Activated naive CD8-positive, alpha-beta T cell treated with anti-CD3 and anti-CD28 coated beads, Interleukin-2, amount 10 ng/mL, durations not matched to agents 7 days and 5 days (primary cell): Measurements from ENCODE around the gene CCDC187. TPM values are rescaled to one million over a fixed set of nuclear protein-coding genes. Genes with fewer than 3 reads are reported as not detected.
"Not testable (repeated sequence)": the region's sequence is repeated elsewhere in the genome, so short reads cannot be mapped to it uniquely, and the experiment has no call there.

Experiments used
- ATAC-seq: fragments of 150-1000 bp; cut with Tn5 transposase; one replicate; pipeline ENCODE4 v1.10.0; 2021; ENCODE audit warnings: low read depth, moderate library complexity
- POLR2A ChIA-PET: fragments of 350-600 bp; sonication (Branson Sonifier 250); formaldehyde crosslinking; loops from one replicate; lab custom pipeline; 2021; ENCODE audit warnings: antibody characterized with exemption; lab: Charles Lee
- DNase-seq: peaks from one replicate; pipeline ENCODE4 v3.0.0; 2021
- H3K27ac Mint-ChIP-seq: one replicate; pipeline ENCODE4 v1.8.0; 2022; ENCODE audit warnings: mild to moderate bottlenecking, mixed read lengths
- H3K27me3 Mint-ChIP-seq: one replicate; pipeline ENCODE4 v1.8.0; 2022; ENCODE audit warnings: mild to moderate bottlenecking, moderate library complexity, mixed read lengths
- H3K36me3 Mint-ChIP-seq: one replicate; pipeline ENCODE4 v1.8.0; 2021; ENCODE audit warnings: mild to moderate bottlenecking, mixed read lengths
- H3K4me1 Mint-ChIP-seq: one replicate; pipeline ENCODE4 v1.8.0; 2021; ENCODE audit warnings: mixed read lengths
- H3K4me3 Mint-ChIP-seq: one replicate; pipeline ENCODE4 v1.8.0; 2022; ENCODE audit warnings: mild to moderate bottlenecking, moderate library complexity, mixed read lengths
- H3K9me3 Mint-ChIP-seq: one replicate; pipeline ENCODE4 v1.8.0; 2021; ENCODE audit warnings: mixed read lengths
- total RNA-seq, 2 experiments: library from RNA; stranded (reverse); gene quantifications; one replicate each; pipeline ENCODE4 v1.2.3, GENCODE V29; 2021

CCDC187 gene
- total RNA-seq, 2 experiments from 2014 or later: not detected

DNA sequence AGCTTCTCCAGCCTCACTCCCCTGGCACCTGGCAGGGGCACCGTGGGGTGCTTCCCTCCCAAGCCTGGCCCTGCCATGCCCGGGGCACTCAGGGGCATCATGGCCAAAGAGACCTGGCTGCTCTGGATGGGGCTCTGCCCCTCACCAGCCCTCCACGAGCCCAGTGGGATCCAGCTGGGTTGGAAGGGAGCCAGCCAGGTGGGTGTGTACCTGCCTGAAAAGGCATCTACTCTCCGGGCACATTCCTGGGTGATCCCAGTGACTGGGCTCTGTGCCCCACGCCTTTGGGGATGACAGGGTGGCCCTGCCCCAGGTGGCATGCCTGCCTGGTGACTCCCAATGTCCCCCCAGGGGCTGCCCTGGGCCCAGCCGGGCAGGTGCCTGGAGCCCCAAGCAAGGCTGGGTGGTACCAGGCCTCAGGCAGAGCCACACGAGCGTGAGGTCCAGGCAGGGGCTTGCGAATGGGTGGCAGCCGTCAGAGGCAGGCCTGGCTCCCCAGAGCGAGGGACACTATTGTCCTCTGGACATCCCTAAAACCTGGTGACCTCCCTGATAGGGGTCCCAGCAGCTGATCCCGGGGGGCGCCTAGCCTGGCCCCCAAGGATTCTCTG lies 24.2 kb upstream of the CCDC187 start:
- ATAC-seq (no peak), DNase-seq (no peak)
- Mint-ChIP-seq H3K4me3 (no peak overlapping the region), H3K36me3 (no peaks in the 10 kb centered on the region), H3K4me1 (no peaks in the 10 kb centered on the region), H3K27ac (no peak overlapping the region), H3K27me3 (no peaks in the 10 kb centered on the region), H3K9me3 (no peaks in the 10 kb centered on the region)
- POLR2A ChIA-PET: no interaction called here

DNA sequence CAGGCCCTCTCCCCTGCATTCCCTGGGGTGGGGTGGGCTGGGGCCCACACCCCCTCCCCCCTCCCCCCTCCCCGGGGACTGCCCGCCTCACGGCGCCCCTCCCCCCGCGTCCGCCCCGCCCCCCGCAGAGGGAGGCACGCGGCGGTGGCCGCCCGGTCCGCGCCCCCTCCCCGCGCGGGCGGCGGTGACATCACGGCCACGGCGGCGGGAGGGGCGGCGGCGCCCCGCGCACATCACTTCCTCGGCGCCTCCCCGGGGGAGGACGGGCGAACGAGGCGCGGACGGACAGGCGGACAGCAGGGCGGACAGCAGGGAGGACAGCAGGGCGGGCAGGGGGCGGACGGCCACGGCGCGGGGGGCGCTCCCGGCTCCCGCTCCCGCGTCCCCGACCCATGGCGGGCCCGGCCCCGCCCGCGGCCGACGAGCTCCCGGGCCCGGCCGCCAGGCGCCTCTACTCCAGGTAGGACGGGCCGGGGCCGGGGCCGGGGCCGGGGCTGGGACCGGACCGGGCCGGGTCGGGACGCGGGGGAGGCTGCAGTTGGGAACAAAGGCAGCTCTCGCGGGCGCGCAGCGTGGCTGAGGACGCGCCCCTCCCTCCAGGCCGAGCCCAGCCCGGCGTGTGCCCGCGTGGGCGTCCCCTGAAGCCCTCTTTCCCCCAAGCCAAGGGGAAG lies 23.5 kb upstream of the CCDC187 start, which contains the start of gene GPSM1:
Gene GPSM1 (plus strand): TSS at position 236 of the 671 bp plus-strand sequence. CDS start 157 bp downstream, at position 393.
- ATAC-seq (peak; percentile 39), DNase-seq (peak; percentile 64)
- no peaks in the 10 kb centered on the region for H3K27me3 Mint-ChIP-seq
- H3K4me1 Mint-ChIP-seq: no peaks in the 10 kb centered on the region
- peak within 1 kb of the TSS; percentile 66 for H3K4me3 Mint-ChIP-seq
- peak within 1 kb of the TSS; percentile 34 for H3K27ac Mint-ChIP-seq
- no peaks in the 10 kb centered on the region for H3K9me3 Mint-ChIP-seq
- POLR2A ChIA-PET: no interaction called here
- no peaks in the 10 kb centered on the region for H3K36me3 Mint-ChIP-seq

DNA sequence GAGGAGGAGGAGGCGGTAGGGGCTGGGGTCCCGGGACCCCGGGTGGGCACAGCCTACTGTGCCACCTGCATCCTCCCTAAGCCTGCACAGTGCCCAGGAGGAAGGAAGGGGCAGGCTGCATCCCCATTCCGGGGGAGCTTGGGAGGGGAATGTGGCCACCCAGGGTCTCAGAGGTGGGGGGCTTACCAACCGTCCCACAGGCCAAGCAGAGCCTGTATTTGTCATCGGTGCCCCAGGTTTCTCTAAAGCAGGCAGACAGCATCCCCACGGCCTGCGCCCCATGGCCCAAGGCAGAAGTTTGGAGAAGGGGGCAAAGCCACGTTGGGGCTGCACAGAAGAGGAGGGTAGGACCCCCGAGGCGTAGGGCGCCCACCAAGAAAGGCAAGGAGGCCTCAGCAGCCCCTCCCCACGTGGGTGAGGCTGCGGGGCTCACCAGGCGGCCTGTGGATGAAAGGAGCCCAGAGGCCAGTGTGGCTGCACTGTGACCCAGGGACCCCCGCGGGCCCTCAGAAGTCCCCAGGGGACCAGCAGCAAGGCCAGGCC lies 22.9 kb upstream of the CCDC187 start:
- no peaks in the 10 kb centered on the region for H3K36me3 Mint-ChIP-seq
- DNase-seq (no peak), ATAC-seq (no peak)
- H3K4me1 Mint-ChIP-seq: no peaks in the 10 kb centered on the region
- POLR2A ChIA-PET: no interaction called here
- peak overlapping the region; percentile 34 for H3K27ac Mint-ChIP-seq
- peak overlapping the region; percentile 66 for H3K4me3 Mint-ChIP-seq
- H3K27me3 Mint-ChIP-seq: no peaks in the 10 kb centered on the region
- H3K9me3 Mint-ChIP-seq: no peaks in the 10 kb centered on the region

DNA sequence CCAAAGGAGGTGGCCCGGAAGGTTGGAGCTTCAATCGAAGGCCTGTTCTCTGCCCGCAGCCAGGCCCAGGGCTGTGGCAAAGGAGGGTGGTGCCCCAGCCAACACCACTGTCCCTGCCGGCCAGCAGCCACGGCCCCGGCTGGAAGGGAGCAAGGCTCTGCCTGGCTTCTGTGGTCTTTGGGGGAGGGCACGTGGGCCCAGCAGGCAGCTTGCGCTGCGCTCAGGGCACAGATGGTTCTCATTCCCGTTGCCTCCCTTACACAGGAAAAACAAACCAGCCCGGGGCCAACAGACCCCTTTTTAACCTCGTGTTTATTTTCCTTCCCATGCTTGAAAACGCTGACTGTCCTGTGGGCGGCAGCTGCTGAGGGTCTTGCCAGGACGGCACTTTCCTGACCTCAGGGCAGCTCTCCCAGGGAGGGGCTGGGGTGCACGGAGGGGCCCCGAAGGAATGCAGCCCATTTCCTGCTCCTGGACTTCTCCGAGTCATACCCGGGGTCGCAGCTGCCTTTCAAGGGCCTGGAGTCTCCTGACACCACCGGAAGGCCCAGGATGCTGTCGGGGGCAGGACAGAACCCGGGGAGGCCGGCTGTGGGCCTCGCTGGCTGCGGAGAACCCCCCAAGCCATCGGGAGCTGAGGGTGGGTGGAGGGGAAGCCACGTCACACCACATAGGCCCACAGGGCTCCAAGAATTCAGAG lies 22.3 kb upstream of the CCDC187 start:
- H3K27ac Mint-ChIP-seq: no peak overlapping the region
- no peak for ATAC-seq
- H3K4me1 Mint-ChIP-seq: no peaks in the 10 kb centered on the region
- peak overlapping the region; percentile 66 for H3K4me3 Mint-ChIP-seq
- DNase-seq: no peak
- no peaks in the 10 kb centered on the region for H3K9me3 Mint-ChIP-seq
- POLR2A ChIA-PET: interaction anchor here (1.0 kb wide), 1 partner anchor 37 kb away, joined by 3 read pairs; the partner anchor contains the start of gene DNLZ
- H3K27me3 Mint-ChIP-seq: no peaks in the 10 kb centered on the region
- no peaks in the 10 kb centered on the region for H3K36me3 Mint-ChIP-seq

DNA sequence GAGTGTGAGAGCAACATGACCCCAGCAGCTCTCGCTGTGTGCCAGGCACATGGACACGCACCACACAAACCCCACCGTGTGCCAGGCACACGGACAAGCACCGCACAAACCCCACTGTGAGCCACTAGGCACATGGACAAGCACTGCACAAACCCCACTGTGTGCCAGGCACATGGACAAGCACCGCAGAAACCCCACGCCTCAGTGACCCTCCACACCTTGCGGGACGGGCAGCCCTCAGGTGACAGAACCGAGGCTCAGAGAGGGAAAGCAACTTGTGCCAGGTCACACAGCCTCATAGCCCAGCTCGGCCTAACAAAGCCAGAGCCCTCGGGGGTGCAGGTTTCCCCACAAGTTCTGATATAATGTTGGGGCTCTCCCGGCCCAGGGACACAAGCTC lies 21.5 kb upstream of the CCDC187 start:
- ATAC-seq: no peak
- Mint-ChIP-seq H3K4me1 (no peaks in the 10 kb centered on the region), H3K9me3 (no peaks in the 10 kb centered on the region), H3K4me3 (no peak overlapping the region), H3K36me3 (no peaks in the 10 kb centered on the region), H3K27me3 (no peaks in the 10 kb centered on the region), H3K27ac (no peak overlapping the region)
- POLR2A ChIA-PET: interaction anchor here (1.0 kb wide), 1 partner anchor 38 kb away, joined by 3 read pairs; the partner anchor contains the start of gene DNLZ
- DNase-seq: no peak

GRCh38 chr9:136324501-136325300 lies 20.8 kb upstream of the CCDC187 start:
- no peaks in the 10 kb centered on the region for H3K36me3 Mint-ChIP-seq
- H3K9me3 Mint-ChIP-seq: no peaks in the 10 kb centered on the region
- no peak for ATAC-seq
- no peak overlapping the region for H3K4me3 Mint-ChIP-seq
- POLR2A ChIA-PET: interaction anchor here (0.9 kb wide), 1 partner anchor 58 kb away, joined by 3 read pairs; no protein-coding TSS in a partner anchor
- no peaks in the 10 kb centered on the region for H3K27me3 Mint-ChIP-seq
- H3K4me1 Mint-ChIP-seq: no peaks in the 10 kb centered on the region
- DNase-seq: no peak
- no peak overlapping the region for H3K27ac Mint-ChIP-seq

- H3K36me3 Mint-ChIP-seq: no peaks in the 10 kb centered on the region
- no peak overlapping the region for H3K4me3 Mint-ChIP-seq
- H3K4me1 Mint-ChIP-seq: no peaks in the 10 kb centered on the region
- DNase-seq (no peak), ATAC-seq (no peak)
- no peak overlapping the region for H3K27ac Mint-ChIP-seq
- H3K9me3 Mint-ChIP-seq: no peaks in the 10 kb centered on the region
- no peaks in the 10 kb centered on the region for H3K27me3 Mint-ChIP-seq
- POLR2A ChIA-PET: no interaction called here
Observed at GRCh38 chr9:136323371-136323789, 19.5 kb upstream of the CCDC187 start.

DNA sequence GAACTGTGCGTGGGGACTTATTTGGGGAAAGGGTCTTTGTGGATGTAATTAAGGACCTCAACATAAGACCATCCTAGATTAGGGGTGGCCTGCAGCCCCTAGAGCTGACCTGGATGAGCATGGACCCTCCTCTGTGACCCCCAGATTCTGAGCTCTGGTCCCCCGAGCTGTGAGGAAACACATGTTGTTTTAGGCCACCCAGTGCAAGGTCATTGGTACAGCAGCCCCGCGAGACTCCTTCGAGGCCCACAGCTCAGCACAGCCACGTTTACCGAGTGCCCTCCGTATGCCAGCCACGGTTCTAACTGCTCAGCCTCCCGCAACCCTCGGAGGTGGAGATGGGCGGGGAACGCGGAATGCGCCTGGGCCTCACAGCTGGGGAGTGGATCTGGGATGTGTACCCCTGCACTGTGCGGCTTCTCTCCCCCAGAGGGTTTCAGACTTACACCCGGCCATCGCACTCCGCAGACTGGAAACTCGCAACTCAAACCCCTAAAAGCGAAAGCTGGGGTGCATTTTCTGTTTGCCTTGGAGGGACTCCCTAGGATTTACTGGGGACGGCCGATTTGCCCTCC lies 18.9 kb upstream of the CCDC187 start:
- Mint-ChIP-seq H3K4me1 (no peaks in the 10 kb centered on the region), H3K4me3 (no peak overlapping the region), H3K9me3 (no peaks in the 10 kb centered on the region), H3K27ac (no peak overlapping the region), H3K36me3 (no peaks in the 10 kb centered on the region), H3K27me3 (no peaks in the 10 kb centered on the region)
- ATAC-seq: no peak
- POLR2A ChIA-PET: no interaction called here
- DNase-seq: no peak

- H3K27ac Mint-ChIP-seq: no peak overlapping the region
Observed at GRCh38 chr9:136321561-136321960, 17.7 kb upstream of the CCDC187 start.

GRCh38 chr9:136320972-136321371 lies 17.1 kb upstream of the CCDC187 start:
- H3K27ac Mint-ChIP-seq, H3K4me3 Mint-ChIP-seq, POLR2A ChIA-PET, H3K9me3 Mint-ChIP-seq, H3K27me3 Mint-ChIP-seq, H3K36me3 Mint-ChIP-seq, ATAC-seq, H3K4me1 Mint-ChIP-seq, DNase-seq: not testable (repeated sequence)

More at GRCh38 chr9:136321561-136321960, 17.7 kb upstream of the CCDC187 start:
- Mint-ChIP-seq H3K4me3 (no peak overlapping the region), H3K9me3 (no peaks in the 10 kb centered on the region), H3K27me3 (no peaks in the 10 kb centered on the region), H3K4me1 (peaks cover under 1% of the 10 kb centered on the region), H3K36me3 (no peaks in the 10 kb centered on the region)
- POLR2A ChIA-PET: no interaction called here
- no peak for DNase-seq
- no peak for ATAC-seq

DNA sequence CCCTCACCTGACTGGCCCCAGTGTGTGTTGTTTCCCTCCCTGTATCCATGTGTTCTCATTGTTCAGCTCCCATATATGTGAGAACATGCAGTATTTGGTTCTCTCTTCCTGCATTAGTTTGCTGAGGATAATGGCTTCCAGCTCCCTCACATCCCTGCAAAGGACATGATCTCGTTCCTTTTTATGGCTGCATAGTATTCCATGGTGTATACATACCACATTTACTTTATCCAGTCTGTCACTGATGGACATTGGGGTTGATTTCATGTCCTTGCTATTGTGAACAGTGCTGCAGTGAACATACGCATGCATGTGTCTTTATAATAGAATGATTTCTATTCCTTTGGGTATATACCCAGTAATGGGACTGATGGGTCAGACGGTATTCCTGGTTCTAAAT lies 16.1 kb upstream of the CCDC187 start:
- ATAC-seq, H3K4me1 Mint-ChIP-seq, POLR2A ChIA-PET, H3K36me3 Mint-ChIP-seq, H3K4me3 Mint-ChIP-seq, H3K9me3 Mint-ChIP-seq, H3K27me3 Mint-ChIP-seq, H3K27ac Mint-ChIP-seq, DNase-seq: not testable (repeated sequence)

GRCh38 chr9:136319244-136319643 lies 15.3 kb upstream of the CCDC187 start:
- POLR2A ChIA-PET, H3K4me1 Mint-ChIP-seq, ATAC-seq, DNase-seq, H3K27ac Mint-ChIP-seq, H3K36me3 Mint-ChIP-seq, H3K4me3 Mint-ChIP-seq, H3K27me3 Mint-ChIP-seq: not testable (repeated sequence)
- H3K9me3 Mint-ChIP-seq: peaks cover 15% of the 10 kb centered on the region
